KMS-11 (cell line): ENCODE data around the gene MCC.

Experiments used
- H2AFZ ChIP-seq: fragments of 200-600 bp; sonication (generic); 2 replicates; pipeline ENCODE4 v1.6.1; 2016; ENCODE audit warnings: antibody characterized with exemption, mixed run types, low read depth
- H3K27ac ChIP-seq: fragments of 200-600 bp; sonication (generic); 2 replicates; pipeline ENCODE4 v1.6.1; 2016; ENCODE audit warnings: mild to moderate bottlenecking, mixed run types
- H3K27me3 ChIP-seq: fragments of 200-600 bp; sonication (generic); 2 replicates; pipeline ENCODE4 v1.6.1; 2017; ENCODE audit warnings: mild to moderate bottlenecking, low read depth, mixed run types, moderate library complexity; ENCODE audit not compliant: insufficient read depth
- H3K36me3 ChIP-seq: fragments of 200-600 bp; sonication (generic); 2 replicates; pipeline ENCODE4 v1.6.1; 2017; ENCODE audit warnings: mild to moderate bottlenecking, mixed run types; ENCODE audit not compliant: insufficient read depth
- H3K4me1 ChIP-seq: fragments of 200-600 bp; sonication (generic); 2 replicates; pipeline ENCODE4 v1.6.1; 2016; ENCODE audit warnings: mild to moderate bottlenecking, low read depth, mixed run types; ENCODE audit not compliant: poor library complexity, severe bottlenecking
- H3K4me2 ChIP-seq: fragments of 200-600 bp; sonication (generic); 2 replicates; pipeline ENCODE4 v1.7.0; 2016; ENCODE audit warnings: mild to moderate bottlenecking, mixed run types
- H3K4me3 ChIP-seq: fragments of 200-600 bp; sonication (generic); IDR thresholded peaks from 2 replicates; pipeline ENCODE4 v1.6.1; 2017; ENCODE audit warnings: low read depth, low read length, mixed read lengths; ENCODE audit not compliant: insufficient read depth
- H3K79me2 ChIP-seq: fragments of 200-600 bp; sonication (generic); 2 replicates; pipeline ENCODE4 v1.6.1; 2016; ENCODE audit warnings: low read depth, mixed run types; ENCODE audit not compliant: insufficient read depth
- H3K9ac ChIP-seq: fragments of 200-600 bp; sonication (generic); 2 replicates; pipeline ENCODE4 v1.6.1; 2016; ENCODE audit warnings: mild to moderate bottlenecking, mixed run types
- H4K20me1 ChIP-seq: fragments of 200-600 bp; sonication (generic); 2 replicates; pipeline ENCODE4 v1.6.1; 2016; ENCODE audit warnings: mild to moderate bottlenecking, mixed run types; ENCODE audit not compliant: insufficient read depth
- CTCF ChIP-seq: fragments of 200-600 bp; sonication (generic); conservative IDR thresholded peaks from 2 replicates; pipeline ENCODE4 v1.6.1; 2017; ENCODE audit warnings: low read depth, mild to moderate bottlenecking, antibody characterized with exemption, low read length, moderate library complexity, mixed read lengths

MCC gene

GRCh38 chr5:113330533-113331208 is 157.6 kb downstream of the MCC start:
- H2AFZ ChIP-seq: no peak overlapping the region
- H4K20me1 ChIP-seq: no peaks in the 10 kb centered on the region
- no peaks in the 10 kb centered on the region for H3K79me2 ChIP-seq
- no peak overlapping the region for H3K27ac ChIP-seq
- no peak overlapping the region for H3K9ac ChIP-seq
- no peaks in the 10 kb centered on the region for H3K36me3 ChIP-seq
- peak; percentile 64 for TF ChIP-seq CTCF
- H3K4me1 ChIP-seq: peaks cover 3% of the 10 kb centered on the region
- no peak overlapping the region for H3K4me3 ChIP-seq
- no peak overlapping the region for H3K4me2 ChIP-seq
- no peaks in the 10 kb centered on the region for H3K27me3 ChIP-seq

DNA sequence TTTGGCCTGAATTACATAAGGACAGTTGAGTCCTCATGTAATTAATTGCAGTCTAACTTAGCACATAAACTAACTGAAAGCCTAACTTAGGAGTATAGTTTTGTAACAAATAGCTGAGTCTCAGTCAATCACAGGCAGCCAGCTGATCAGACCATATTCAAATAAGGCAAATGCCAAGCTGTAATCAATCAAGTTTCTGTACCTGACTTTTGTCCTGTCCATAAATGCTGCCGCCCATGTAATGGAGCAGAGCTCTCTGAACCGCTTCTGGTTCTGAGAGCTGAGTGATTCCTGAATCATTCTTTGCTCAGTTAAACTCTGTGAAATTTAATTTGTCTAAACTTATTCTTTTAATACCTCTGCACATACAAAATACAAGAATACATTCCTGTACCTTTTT is 158.3 kb downstream of the MCC start:
- H2AFZ ChIP-seq: no peak overlapping the region
- TF ChIP-seq CTCF: no peak
- H3K4me1 ChIP-seq: peaks cover 3% of the 10 kb centered on the region
- H4K20me1 ChIP-seq: no peaks in the 10 kb centered on the region
- no peak overlapping the region for H3K4me2 ChIP-seq
- H3K4me3 ChIP-seq: no peak overlapping the region
- no peaks in the 10 kb centered on the region for H3K27me3 ChIP-seq
- H3K79me2 ChIP-seq: no peaks in the 10 kb centered on the region
- H3K9ac ChIP-seq: no peak overlapping the region
- H3K36me3 ChIP-seq: no peaks in the 10 kb centered on the region
- H3K27ac ChIP-seq: no peak overlapping the region

- Histone ChIP-seq H4K20me1 (no peaks in the 10 kb centered on the region), H2AFZ (no peak overlapping the region), H3K79me2 (no peaks in the 10 kb centered on the region), H3K9ac (no peak overlapping the region), H3K36me3 (no peaks in the 10 kb centered on the region), H3K4me2 (no peak overlapping the region), H3K27me3 (no peaks in the 10 kb centered on the region), H3K27ac (no peak overlapping the region), H3K4me3 (no peak overlapping the region), H3K4me1 (peaks cover 25% of the 10 kb centered on the region)
- no peak for TF ChIP-seq CTCF
Observed at GRCh38 chr5:113325054-113325453, 163.2 kb downstream of the MCC start.

GRCh38 chr5:113321276-113321675 is 167.0 kb downstream of the MCC start:
- Histone ChIP-seq H3K4me3 (no peak overlapping the region), H3K79me2 (no peaks in the 10 kb centered on the region), H3K27ac (peak overlapping the region; percentile 36; the same call in 1 of the 2 replicates), H4K20me1 (no peaks in the 10 kb centered on the region), H3K4me2 (peak overlapping the region; percentile 82), H2AFZ (peak overlapping the region; percentile 31; the same call in 1 of the 2 replicates), H3K27me3 (no peaks in the 10 kb centered on the region), H3K36me3 (no peaks in the 10 kb centered on the region), H3K4me1 (peaks cover 37% of the 10 kb centered on the region), H3K9ac (no peak overlapping the region; the same call in 1 of the 2 replicates)
- no peak for TF ChIP-seq CTCF
